Dedifferentiated amniotic fluid mesenchymal stem cell (primary cell): ENCODE results near the gene IRS1.

Experiments used
- DNase-seq: peaks from one replicate; pipeline ENCODE4 v3.0.0-alpha.2; 2016; ENCODE audit errors: extremely low spot score

The IRS1 gene

GRCh38 chr2:226813148-226813701 is 13.6 kb upstream of the IRS1 start:
- DNase-seq = no peak

- no peak for DNase-seq
These were observed 3.8 kb upstream of the IRS1 start for GRCh38 chr2:226803410-226803809.

DNA sequence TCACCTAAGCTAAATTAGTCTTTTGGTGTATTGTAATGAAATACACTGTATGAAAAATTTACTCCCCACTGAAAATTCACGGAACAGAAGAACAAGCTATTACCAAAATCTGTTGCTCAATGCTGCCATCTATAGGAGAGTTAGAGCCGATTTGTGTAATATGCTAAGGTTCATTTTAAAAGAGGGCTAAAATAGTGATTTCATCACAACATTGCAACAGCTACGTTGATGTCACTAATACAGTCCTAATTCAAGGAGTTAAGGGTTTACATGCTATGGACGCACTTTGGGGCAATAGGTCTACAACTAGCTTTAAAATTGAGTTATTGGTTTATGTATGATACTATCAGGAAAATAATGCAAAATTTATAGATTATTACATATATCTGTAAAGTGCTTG is 3.0 kb upstream of the IRS1 start:
- peak; percentile 93 for DNase-seq

- DNase-seq = no peak
These were observed 1.5 kb upstream of the IRS1 start for GRCh38 chr2:226800941-226801784.

DNA sequence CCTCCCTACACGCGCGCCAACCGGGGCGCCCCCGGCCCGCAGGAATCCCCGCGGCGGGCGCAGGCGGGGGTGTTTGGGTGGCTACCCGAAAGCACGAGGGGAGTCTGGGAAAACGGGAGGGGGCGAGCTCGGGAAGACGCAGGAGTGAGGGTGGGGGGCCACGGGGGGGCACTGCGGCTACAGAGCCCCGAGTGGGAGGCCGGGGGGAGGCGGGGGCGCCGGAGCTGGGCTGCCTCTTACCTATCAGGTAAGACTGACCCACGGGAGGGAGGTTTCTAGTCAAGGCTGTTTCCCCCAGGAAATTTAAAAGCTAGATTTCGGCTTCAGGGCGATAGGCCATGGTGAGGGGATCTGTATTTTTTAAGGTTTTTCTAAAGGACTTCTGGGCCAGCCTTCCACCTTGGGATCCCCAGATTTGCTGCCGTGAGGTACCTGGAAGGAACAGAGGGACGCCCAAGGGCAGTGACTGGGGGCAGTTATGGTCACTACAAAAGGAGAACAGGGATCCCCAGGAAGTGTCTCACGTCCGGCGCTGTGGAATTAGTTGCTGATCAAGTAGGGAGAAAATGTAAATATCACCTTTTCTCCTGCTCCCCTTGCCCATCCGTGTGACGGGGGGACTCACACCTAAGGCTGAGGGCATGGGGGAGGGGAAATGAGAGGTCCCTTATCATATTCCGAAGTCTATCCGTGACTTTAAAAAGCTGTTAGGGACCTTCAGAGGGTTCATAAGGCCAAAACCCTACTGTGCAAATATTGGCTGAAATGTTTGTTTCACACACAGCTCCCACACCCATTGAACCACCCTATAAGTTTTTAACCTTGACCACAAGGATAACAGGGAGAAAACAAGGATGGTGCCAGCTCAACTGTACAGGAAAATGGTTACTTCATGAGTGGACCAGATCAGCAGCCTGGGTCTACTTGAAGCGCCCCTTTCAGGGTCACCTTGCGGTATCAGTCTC is 638 bp upstream of the IRS1 start:
- no peak for DNase-seq

DNA sequence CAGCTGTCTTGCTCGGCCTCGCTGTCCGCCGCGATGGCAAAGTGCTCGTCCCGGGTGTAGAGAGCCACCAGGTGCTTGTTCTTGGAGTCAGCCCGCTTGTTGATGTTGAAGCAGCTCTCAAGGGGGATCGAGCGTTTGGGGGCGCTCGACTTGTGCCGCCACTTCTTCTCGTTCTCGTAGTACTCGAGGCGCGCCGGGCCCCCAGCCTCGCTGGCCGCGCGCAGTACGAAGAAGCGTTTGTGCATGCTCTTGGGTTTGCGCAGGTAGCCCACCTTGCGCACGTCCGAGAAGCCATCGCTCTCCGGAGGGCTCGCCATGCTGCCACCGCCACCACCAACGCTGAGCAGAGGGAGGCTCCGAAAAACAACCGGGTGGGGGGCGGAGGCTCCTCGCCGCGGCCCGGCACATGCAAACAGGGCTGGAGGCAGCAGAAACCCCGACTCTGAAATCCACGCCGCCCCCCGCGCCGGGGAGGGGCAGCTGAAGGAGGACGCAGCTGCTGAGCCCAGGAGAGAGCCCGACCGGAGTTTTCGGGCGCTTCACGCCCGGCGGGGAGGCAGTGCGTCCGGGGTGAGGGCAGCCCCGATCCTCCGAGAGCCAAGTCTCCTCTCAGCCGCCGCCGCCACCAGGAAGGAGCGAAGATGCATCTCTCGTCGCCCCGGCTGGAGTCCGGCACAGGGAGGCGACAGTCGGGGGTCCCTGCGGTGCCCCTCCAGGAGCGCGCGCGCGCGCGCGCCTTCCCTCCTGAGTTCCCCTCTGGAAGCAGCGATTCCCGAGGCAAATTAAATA is 1.0 kb downstream of the IRS1 start:
- no peak for DNase-seq

- DNase-seq = no peak
These were observed 1.6 kb downstream of the IRS1 start for GRCh38 chr2:226797989-226798421.

DNA sequence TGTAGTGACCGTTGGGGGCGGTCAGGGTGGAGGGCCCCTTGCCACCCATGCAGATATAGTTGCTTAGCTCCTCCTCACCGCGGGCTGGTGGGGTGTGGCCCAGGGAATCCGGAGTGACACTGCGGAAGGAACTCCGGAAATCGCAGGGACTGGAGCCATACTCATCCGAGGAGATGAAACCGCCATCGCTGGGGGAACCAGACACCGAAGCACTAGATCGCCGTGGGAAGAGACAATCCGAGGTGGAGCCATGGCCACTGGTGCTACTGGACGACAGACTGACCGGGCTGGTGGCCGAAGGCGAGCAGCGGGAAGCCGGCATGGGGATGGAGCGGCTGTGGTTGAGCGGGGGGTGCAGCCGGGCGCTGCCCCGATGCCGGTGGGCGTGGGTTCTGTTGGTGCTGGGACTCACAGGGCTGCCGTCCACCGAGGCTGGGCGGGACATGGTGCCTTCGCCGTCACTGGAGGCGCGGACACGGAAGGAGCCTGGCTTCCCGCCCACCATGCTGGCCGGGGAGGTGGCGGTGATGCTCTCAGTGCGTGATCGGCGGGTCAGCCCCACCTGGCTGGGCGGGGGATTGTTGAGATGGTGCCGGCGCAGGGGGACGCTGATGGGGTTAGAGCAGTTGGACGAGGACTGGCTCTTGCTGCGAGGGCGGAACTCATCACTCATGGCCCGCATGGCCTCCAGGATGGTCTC is 2.2 kb downstream of the IRS1 start:
- no peak for DNase-seq

- DNase-seq = no peak
These were observed 2.8 kb downstream of the IRS1 start for GRCh38 chr2:226796840-226797288.

- DNase-seq = no peak
These were observed 3.4 kb downstream of the IRS1 start for GRCh38 chr2:226796012-226796839.

GRCh38 chr2:226795281-226796011 is 4.2 kb downstream of the IRS1 start:
- no peak for DNase-seq

GRCh38 chr2:226794751-226795171 is 4.9 kb downstream of the IRS1 start:
- peak; percentile 50 for DNase-seq

DNA sequence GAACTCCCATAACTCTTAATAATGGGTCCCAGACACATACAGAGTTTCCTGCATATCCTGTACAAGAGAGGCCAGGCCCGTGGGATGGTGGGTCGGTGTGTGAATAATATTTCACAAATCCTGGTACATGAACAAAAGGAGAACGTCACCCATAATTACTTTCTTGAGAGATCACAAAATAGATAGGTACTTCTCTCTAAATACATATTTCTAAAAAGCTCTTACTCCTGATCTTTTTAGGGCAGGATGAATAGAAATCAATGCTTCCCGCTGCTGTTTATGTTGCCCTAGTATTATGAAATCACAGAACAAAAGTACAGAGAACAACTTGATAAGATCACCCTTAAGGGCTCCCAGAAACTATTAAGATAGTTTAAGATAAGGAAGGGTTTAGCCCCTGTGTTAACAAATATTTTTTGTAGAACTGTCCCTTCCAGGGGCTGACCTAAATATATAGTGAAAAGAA is 5.4 kb downstream of the IRS1 start:
- DNase-seq = no peak

DNA sequence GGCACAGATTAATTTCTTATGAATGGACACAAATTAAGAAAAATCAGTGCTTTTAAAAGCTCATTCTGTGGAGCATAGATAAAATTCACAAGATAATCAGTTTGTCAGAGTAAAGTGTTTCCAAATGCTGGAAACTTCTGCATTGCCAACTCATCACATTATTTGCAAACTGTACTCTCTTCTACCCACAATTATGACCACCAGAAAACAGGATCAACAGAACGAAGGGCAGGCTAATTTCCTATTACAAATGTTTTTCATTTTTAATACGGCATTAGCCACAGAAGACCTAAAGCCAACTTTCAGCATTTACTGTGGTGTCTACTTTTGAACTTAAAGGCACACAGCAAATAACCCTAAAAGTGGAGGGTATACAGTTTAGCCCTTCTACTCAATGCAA is 6.0 kb downstream of the IRS1 start:
- no peak for DNase-seq

- no peak for DNase-seq
These were observed 7.3 kb downstream of the IRS1 start for GRCh38 chr2:226792155-226792881.

DNA sequence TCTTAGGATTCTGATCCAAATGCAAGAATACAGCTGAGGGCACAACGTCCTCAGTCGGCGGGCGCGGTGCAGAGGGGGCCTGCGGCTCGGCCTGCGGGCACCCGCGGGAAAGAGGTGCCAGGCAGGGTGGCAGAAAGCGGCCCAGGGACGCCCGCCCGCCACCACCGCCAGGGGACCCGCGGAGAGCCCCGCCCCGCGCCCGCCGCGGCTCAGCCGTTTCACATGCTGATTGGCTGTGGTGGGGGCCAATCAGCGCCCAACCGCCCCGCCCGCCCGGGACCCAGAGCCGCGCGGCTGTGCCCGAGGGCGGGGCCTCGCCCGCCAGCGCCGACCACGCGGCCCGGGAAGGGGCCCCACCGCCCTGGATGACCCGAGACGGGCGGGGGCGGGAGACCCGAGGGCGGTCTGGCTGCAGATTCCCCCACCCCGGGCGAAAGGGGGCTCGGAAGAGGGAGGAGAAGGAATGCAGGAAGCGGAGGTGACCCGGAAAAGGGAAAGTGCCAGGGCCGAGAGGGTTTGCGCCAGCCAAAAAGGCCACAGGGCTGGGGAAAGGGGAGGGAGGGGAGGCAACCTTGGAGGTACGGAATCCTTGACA is 8.0 kb downstream of the IRS1 start:
- peak; percentile 80 for DNase-seq

GRCh38 chr2:226791056-226791486 is 8.5 kb downstream of the IRS1 start:
- peak; percentile 32 for DNase-seq

DNA sequence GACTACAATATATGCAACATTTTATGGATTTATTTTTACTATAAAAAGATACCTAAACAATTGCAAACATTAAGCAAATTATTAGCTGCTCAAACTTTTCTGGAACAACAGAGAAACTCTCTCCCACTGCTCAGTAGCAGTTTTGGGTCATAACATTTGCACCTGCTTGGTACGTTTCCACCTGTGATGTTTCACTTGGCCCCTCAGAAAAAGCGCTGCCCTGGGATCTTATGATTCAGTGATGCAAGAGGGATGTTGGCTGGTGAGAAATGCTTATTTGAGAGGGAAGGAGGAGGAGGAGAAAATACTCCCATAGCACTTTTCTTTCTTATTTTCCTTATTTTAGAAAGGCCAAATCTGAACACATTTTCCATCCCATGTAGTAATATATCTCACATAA is 9.2 kb downstream of the IRS1 start:
- no peak for DNase-seq
